SU-DHL-6 (cell line): Measurements from ENCODE around the gene ZNF747.
A peak's percentile ranks its signal among the peaks of the same experiment; 100 is the strongest.
"Not testable (repeated sequence)": the region's sequence is repeated elsewhere in the genome, so short reads cannot be mapped to it uniquely, and the experiment has no call there.

ENCODE experiments used
- H2AFZ ChIP-seq: fragments of 200-600 bp; sonication (generic); 2 replicates; pipeline ENCODE4 v1.6.1; 2014; ENCODE audit warnings: low read depth, mild to moderate bottlenecking, moderate library complexity, mixed read lengths, antibody characterized with exemption, low read length; ENCODE audit not compliant: severe bottlenecking
- H3F3A ChIP-seq: fragments of 200-600 bp; shearing (Covaris generic); 2 replicates; pipeline ENCODE4 v1.6.0; 2016; ENCODE audit warnings: antibody characterized with exemption, mild to moderate bottlenecking; ENCODE audit not compliant: insufficient read depth
- H3K27ac ChIP-seq: fragments of 200-600 bp; sonication (generic); 2 replicates; pipeline ENCODE4 v1.5.1; 2016; ENCODE audit warnings: low read depth, mild to moderate bottlenecking, low read length, moderate library complexity, mixed read lengths
- H3K27me3 ChIP-seq: fragments of 200-600 bp; sonication (generic), shearing (Covaris generic); 2 replicates; pipeline ENCODE4 v1.6.0; 2014; ENCODE audit warnings: mild to moderate bottlenecking, low read length
- H3K36me3 ChIP-seq: fragments of 200-600 bp; sonication (generic); 2 replicates; pipeline ENCODE4 v1.6.1; 2014; ENCODE audit warnings: mild to moderate bottlenecking, low read length, mixed read lengths
- H3K4me2 ChIP-seq: fragments of 300-600, 200-600 bp; shearing (Covaris generic), sonication (generic); 2 replicates; pipeline ENCODE4 v1.6.0; 2014; ENCODE audit warnings: low read length, low read depth, mild to moderate bottlenecking; ENCODE audit not compliant: poor library complexity, severe bottlenecking
- H3K4me3 ChIP-seq: fragments of 200-600 bp; sonication (generic); 2 replicates; pipeline ENCODE4 v1.5.1; 2014; ENCODE audit warnings: antibody characterized with exemption, low read length, mild to moderate bottlenecking, mixed read lengths; ENCODE audit not compliant: insufficient read depth, poor library complexity, severe bottlenecking
- H3K79me2 ChIP-seq: fragments of 200-600 bp; sonication (generic); 2 replicates; pipeline ENCODE4 v1.6.1; 2014; ENCODE audit warnings: mild to moderate bottlenecking, low read length, moderate library complexity; ENCODE audit not compliant: insufficient read depth
- H3K9ac ChIP-seq: fragments of 200-600 bp; sonication (generic); 2 replicates; pipeline ENCODE4 v1.7.0; 2014; ENCODE audit warnings: mild to moderate bottlenecking, low read length
- H3K9me2 ChIP-seq: fragments of 200-600 bp; sonication (generic); replicated peaks from 2 replicates; pipeline ENCODE4 v1.6.1; 2014; ENCODE audit warnings: low read length; ENCODE audit not compliant: insufficient read depth
- H3K9me3 ChIP-seq: fragments of 200-600 bp; sonication (generic); 2 replicates; pipeline ENCODE4 v1.6.1; 2014; ENCODE audit warnings: low read length, mixed read lengths; ENCODE audit not compliant: insufficient read depth
- H4K20me1 ChIP-seq: fragments of 200-600 bp; sonication (generic); 2 replicates; pipeline ENCODE4 v1.6.1; 2014; ENCODE audit warnings: low read depth, mild to moderate bottlenecking, antibody characterized with exemption, low read length, moderate library complexity, mixed read lengths
- EZH2phosphoT487 ChIP-seq: fragments of 200-600 bp; sonication (generic), shearing (Covaris generic); conservative IDR thresholded peaks from 2 replicates; pipeline ENCODE4 v1.6.1; 2018; ENCODE audit warnings: mild to moderate bottlenecking, antibody characterized with exemption, low read length, moderate library complexity, mixed read lengths
- TF ChIP-seq, protein P1 (sequence below): fragments of 200-600 bp; sonication (generic); IDR thresholded peaks from one replicate; pipeline ENCODE4 v1.5.1; 2017; ENCODE audit warnings: antibody characterized with exemption, mild to moderate bottlenecking, low read length, moderate library complexity; ENCODE audit not compliant: insufficient read depth, poor library complexity, severe bottlenecking

ZNF747 gene

GRCh38 chr16:30539000-30539964 lies 4.6 kb upstream of the ZNF747 start:
- H3K27ac ChIP-seq = no peak overlapping the region
- H3K9me2 ChIP-seq = no peaks in the 10 kb centered on the region
- H3K79me2 ChIP-seq = peaks cover 4% of the 10 kb centered on the region; the same call in 1 of the 2 replicates
- H2AFZ ChIP-seq = no peak overlapping the region
- H3K9me3 ChIP-seq = no peaks in the 10 kb centered on the region
- no peak overlapping the region for H3K9ac ChIP-seq
- peaks cover 16% of the 10 kb centered on the region for H3F3A ChIP-seq
- H3K4me3 ChIP-seq = no peak overlapping the region
- TF ChIP-seq EZH2phosphoT487 = no peak
- TF ChIP-seq, protein P1, sequence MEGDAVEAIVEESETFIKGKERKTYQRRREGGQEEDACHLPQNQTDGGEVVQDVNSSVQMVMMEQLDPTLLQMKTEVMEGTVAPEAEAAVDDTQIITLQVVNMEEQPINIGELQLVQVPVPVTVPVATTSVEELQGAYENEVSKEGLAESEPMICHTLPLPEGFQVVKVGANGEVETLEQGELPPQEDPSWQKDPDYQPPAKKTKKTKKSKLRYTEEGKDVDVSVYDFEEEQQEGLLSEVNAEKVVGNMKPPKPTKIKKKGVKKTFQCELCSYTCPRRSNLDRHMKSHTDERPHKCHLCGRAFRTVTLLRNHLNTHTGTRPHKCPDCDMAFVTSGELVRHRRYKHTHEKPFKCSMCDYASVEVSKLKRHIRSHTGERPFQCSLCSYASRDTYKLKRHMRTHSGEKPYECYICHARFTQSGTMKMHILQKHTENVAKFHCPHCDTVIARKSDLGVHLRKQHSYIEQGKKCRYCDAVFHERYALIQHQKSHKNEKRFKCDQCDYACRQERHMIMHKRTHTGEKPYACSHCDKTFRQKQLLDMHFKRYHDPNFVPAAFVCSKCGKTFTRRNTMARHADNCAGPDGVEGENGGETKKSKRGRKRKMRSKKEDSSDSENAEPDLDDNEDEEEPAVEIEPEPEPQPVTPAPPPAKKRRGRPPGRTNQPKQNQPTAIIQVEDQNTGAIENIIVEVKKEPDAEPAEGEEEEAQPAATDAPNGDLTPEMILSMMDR = no peak
- no peaks in the 10 kb centered on the region for H3K27me3 ChIP-seq
- H3K36me3 ChIP-seq = no peaks in the 10 kb centered on the region
- no peak overlapping the region for H3K4me2 ChIP-seq
- no peaks in the 10 kb centered on the region for H4K20me1 ChIP-seq

- H3K4me3 ChIP-seq = peak overlapping the region; percentile 76
- not testable (repeated sequence) for H3K9me3 ChIP-seq, H3K36me3 ChIP-seq, H3K9me2 ChIP-seq, H4K20me1 ChIP-seq, H3K79me2 ChIP-seq, H3K27me3 ChIP-seq
- peaks cover 16% of the 10 kb centered on the region for H3F3A ChIP-seq
- H3K9ac ChIP-seq = peak overlapping the region; percentile 79
- peak overlapping the region; percentile 82 for H3K27ac ChIP-seq
- H2AFZ ChIP-seq = peak overlapping the region; percentile 84
- peak overlapping the region; percentile 95 for H3K4me2 ChIP-seq
Measured at GRCh38 chr16:30536391-30537024, 1.9 kb upstream of the ZNF747 start.

GRCh38 chr16:30535777-30536190 lies 1.1 kb upstream of the ZNF747 start:
- TF ChIP-seq EZH2phosphoT487 = no peak
- TF ChIP-seq, protein P1 = peak; percentile 22
- no peaks in the 10 kb centered on the region for H3K36me3 ChIP-seq
- no peaks in the 10 kb centered on the region for H3K9me3 ChIP-seq
- H4K20me1 ChIP-seq = no peaks in the 10 kb centered on the region
- no peaks in the 10 kb centered on the region for H3K27me3 ChIP-seq
- peak overlapping the region; percentile 79 for H3K9ac ChIP-seq
- H3K4me2 ChIP-seq = peak overlapping the region; percentile 95
- H3K27ac ChIP-seq = peak overlapping the region; percentile 82
- H3F3A ChIP-seq = peaks cover 16% of the 10 kb centered on the region
- peaks cover 4% of the 10 kb centered on the region; the same call in 1 of the 2 replicates for H3K79me2 ChIP-seq
- no peaks in the 10 kb centered on the region for H3K9me2 ChIP-seq
- peak overlapping the region; percentile 76 for H3K4me3 ChIP-seq
- H2AFZ ChIP-seq = peak overlapping the region; percentile 84
